Measurements from ENCODE around the gene NECTIN1.

NECTIN1 gene

GRCh38 chr11:119728651-119729580, at the start of gene NECTIN1:
Gene NECTIN1 (minus strand): TSS chr11:119729200. CDS start chr11:119728553, 647 bp downstream.
- DNase-seq = peak; percentile 87

GRCh38 chr11:119778391-119779194, 49.6 kb upstream of the NECTIN1 start:
- no peak for DNase-seq

GRCh38 chr11:119777940-119778339, 48.9 kb upstream of the NECTIN1 start:
- DNase-seq = no peak

GRCh38 chr11:119776651-119777050, 47.7 kb upstream of the NECTIN1 start:
- no peak for DNase-seq

- no peak for DNase-seq
Measured at GRCh38 chr11:119776031-119776636, 47.1 kb upstream of the NECTIN1 start.

GRCh38 chr11:119774172-119774763, 45.3 kb upstream of the NECTIN1 start:
- peak; percentile 7 for DNase-seq

GRCh38 chr11:119772641-119773415, 43.8 kb upstream of the NECTIN1 start:
- DNase-seq = no peak

GRCh38 chr11:119772076-119772475, 43.1 kb upstream of the NECTIN1 start:
- no peak for DNase-seq

- DNase-seq = no peak
Measured at GRCh38 chr11:119771172-119771770, 42.3 kb upstream of the NECTIN1 start.

GRCh38 chr11:119765628-119766027, 36.6 kb upstream of the NECTIN1 start:
- DNase-seq = no peak

GRCh38 chr11:119764108-119764868, 35.3 kb upstream of the NECTIN1 start:
- DNase-seq = no peak

- DNase-seq = no peak
Measured at GRCh38 chr11:119763071-119763728, 34.2 kb upstream of the NECTIN1 start.

GRCh38 chr11:119759747-119760412, 30.9 kb upstream of the NECTIN1 start:
- DNase-seq = no peak

- no peak for DNase-seq
Measured at GRCh38 chr11:119759324-119759723, 30.3 kb upstream of the NECTIN1 start.

GRCh38 chr11:119758291-119758690, 29.3 kb upstream of the NECTIN1 start:
- DNase-seq = no peak

GRCh38 chr11:119757378-119757777, 28.4 kb upstream of the NECTIN1 start:
- DNase-seq = no peak

- no peak for DNase-seq
Measured at GRCh38 chr11:119756169-119756865, 27.3 kb upstream of the NECTIN1 start.

GRCh38 chr11:119755356-119756071, 26.5 kb upstream of the NECTIN1 start:
- DNase-seq = no peak
